K562 (cell line): ENCODE data around the gene IL1R1.

Experiments used
- ATF3 ChIP-seq, 2 experiments: fragments of 450-650 bp in 1 of 2; sonication (generic) in 1 of 2; formaldehyde crosslinking in 1 of 2; IDR thresholded peaks in 1 of 2; conservative IDR thresholded peaks in 1 of 2; 2 replicates each; pipeline versions ENCODE4 v1.6.1 to v1.8.1; 2016 to 2023; ENCODE audit warnings: mild to moderate bottlenecking in 2 of 2, moderate library complexity in 2 of 2, inconsistent platforms in 1 of 2, missing genetic modification reagents in 1 of 2
- CHD2 ChIP-seq: IDR thresholded peaks from 2 replicates; pipeline ENCODE4 v1.6.1; 2011; ENCODE audit warnings: low read depth, low read length
- CREB1 ChIP-seq, 2 experiments: sonication (generic) in 1 of 2; formaldehyde crosslinking in 1 of 2; IDR thresholded peaks; 2 replicates each; pipeline versions ENCODE4 v1.6.1 to v1.8.0; 2012 to 2022; ENCODE audit warnings: inconsistent platforms in 1 of 2, mild to moderate bottlenecking in 1 of 2, missing genetic modification reagents in 1 of 2, moderate library complexity in 1 of 2
- CTCF ChIP-seq, 3 experiments: IDR thresholded peaks in 2 of 3; conservative IDR thresholded peaks in 1 of 3; 2 replicates each; pipeline ENCODE4 v1.5.1; 2011 to 2012; ENCODE audit warnings: low read length in 3 of 3, mild to moderate bottlenecking in 3 of 3, control low read depth in 2 of 3, improper control_type of control experiment in 1 of 3, inconsistent platforms in 1 of 3, low read depth in 1 of 3, mixed read lengths in 1 of 3, moderate library complexity in 1 of 3; ENCODE audit not compliant: insufficient read depth in 2 of 3
- POLR2A ChIP-seq: fragments of 450-650 bp; conservative IDR thresholded peaks from 2 replicates; pipeline ENCODE4 v1.6.1; 2016
- POLR2AphosphoS5 ChIP-seq: IDR thresholded peaks from 2 replicates; pipeline ENCODE4 v1.6.1; 2011; ENCODE audit warnings: mild to moderate bottlenecking, low read depth, low read length, moderate library complexity; ENCODE audit not compliant: control insufficient read depth, insufficient read depth

- no peak for TF ChIP-seq POLR2A
- no peak for TF ChIP-seq CTCF (IDR thresholded peaks at IDR 0.05 in 2 of 3, conservative IDR thresholded peaks at IDR 0.05 in 1 of 3; ENCODE audit: insufficient read depth in 2 of 3, low read depth in 1 of 3, low read length in 3 of 3)
- TF ChIP-seq POLR2AphosphoS5: no peak
- TF ChIP-seq ATF3 (IDR thresholded peaks at IDR 0.05): no peak
- TF ChIP-seq ATF3 (CRISPR knock-in tag; conservative IDR thresholded peaks at IDR 0.05): no peak
- TF ChIP-seq CREB1 (IDR thresholded peaks at IDR 0.05): no peak
- TF ChIP-seq CREB1 (CRISPR knock-in tag; IDR thresholded peaks at IDR 0.05): no peak
- TF ChIP-seq CHD2: no peak
These were observed 44.4 kb downstream of the IL1R1 start, which contains the start of gene IL1RL2 for GRCh38 chr2:102186791-102187495.
